ENCODE data around the gene ZNF524. TPM values are rescaled to one million over a fixed set of nuclear protein-coding genes. Genes with fewer than 3 reads are reported as not detected.

The ZNF524 gene
- total RNA-seq, 4 donors from 2014 or later: 20.3 to 33.5 (median 26.4) TPM

- Histone ChIP-seq H3K9me3 (no peaks in the 10 kb centered on the region), H3K27ac (peak overlapping the region in 2 of 4 donors; percentile 90 to 96), H3K4me3 (no peak overlapping the region), H3K4me1 (peaks cover 5 to 89% (median 63%) of the 10 kb centered on the region in 3 donors), H3K36me3 (no peaks in the 10 kb centered on the region), H3K27me3 (no peaks in the 10 kb centered on the region)
- no peak for ATAC-seq
- TF ChIP-seq, protein P1, sequence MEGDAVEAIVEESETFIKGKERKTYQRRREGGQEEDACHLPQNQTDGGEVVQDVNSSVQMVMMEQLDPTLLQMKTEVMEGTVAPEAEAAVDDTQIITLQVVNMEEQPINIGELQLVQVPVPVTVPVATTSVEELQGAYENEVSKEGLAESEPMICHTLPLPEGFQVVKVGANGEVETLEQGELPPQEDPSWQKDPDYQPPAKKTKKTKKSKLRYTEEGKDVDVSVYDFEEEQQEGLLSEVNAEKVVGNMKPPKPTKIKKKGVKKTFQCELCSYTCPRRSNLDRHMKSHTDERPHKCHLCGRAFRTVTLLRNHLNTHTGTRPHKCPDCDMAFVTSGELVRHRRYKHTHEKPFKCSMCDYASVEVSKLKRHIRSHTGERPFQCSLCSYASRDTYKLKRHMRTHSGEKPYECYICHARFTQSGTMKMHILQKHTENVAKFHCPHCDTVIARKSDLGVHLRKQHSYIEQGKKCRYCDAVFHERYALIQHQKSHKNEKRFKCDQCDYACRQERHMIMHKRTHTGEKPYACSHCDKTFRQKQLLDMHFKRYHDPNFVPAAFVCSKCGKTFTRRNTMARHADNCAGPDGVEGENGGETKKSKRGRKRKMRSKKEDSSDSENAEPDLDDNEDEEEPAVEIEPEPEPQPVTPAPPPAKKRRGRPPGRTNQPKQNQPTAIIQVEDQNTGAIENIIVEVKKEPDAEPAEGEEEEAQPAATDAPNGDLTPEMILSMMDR (IDR thresholded peaks at IDR 0.05): peak in 3 of 4 experiments; percentile 15 to 41 (median 19)
- TF ChIP-seq EP300 (IDR thresholded peaks at IDR 0.05): no peak
- WGBS, 2 donors (ENCODE audit: low coverage in 1 of 2): 96% methylated on average over 3 of the region's 6 CpGs; no CpG with 5 or more reads in 1 of the 2 donors
Observed at GRCh38 chr19:55638864-55639359, 38.8 kb downstream of the ZNF524 start.

DNA sequence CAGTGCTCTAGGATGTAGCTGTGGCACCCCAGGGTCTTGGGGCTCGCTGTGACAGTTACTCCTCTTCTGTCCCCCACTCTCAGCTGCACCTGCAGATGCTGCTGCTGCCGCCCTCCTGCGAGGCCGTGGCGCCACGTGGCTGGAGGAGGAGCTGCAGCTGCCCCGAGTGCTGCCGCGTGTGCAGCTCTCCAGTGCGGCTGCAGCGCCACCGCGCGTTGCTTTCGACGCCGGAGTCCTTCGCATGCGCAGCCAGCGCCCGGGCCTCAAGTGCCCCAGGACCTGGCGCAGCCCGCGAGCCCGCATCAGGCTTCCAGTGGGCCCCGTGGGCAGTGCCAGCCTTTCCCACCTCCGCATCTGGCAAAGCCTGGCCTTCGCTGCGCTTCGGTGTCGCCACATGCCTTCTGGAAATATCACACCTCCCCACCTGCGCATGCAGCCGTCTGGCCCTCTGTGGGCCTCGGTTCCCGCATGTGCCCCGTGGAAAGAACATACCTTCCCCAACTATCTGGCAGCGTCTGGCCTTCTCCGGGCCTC lies 40.0 kb downstream of the ZNF524 start:
- Histone ChIP-seq H3K4me1 (peaks cover 5 to 94% (median 66%) of the 10 kb centered on the region in 3 donors), H3K9me3 (no peaks in the 10 kb centered on the region), H3K36me3 (peaks cover 0 to 7% of the 10 kb centered on the region in 2 donors), H3K4me3 (peak overlapping the region; percentile 89 to 95), H3K27me3 (no peaks in the 10 kb centered on the region), H3K27ac (peak overlapping the region; percentile 83 to 96 (median 93))
- TF ChIP-seq POLR2AphosphoS5 (IDR thresholded peaks at IDR 0.05) (no peak), EP300 (IDR thresholded peaks at IDR 0.05) (no peak)
- TF ChIP-seq, protein P1 (IDR thresholded peaks at IDR 0.05): peak in 3 of 4 experiments; percentile 55 to 67 (median 60)
- peak; percentile 26 for ATAC-seq
- no CpG with 5 or more reads among the region's 38 CpGs for WGBS, 2 donors (ENCODE audit: low coverage in 1 of 2)

DNA sequence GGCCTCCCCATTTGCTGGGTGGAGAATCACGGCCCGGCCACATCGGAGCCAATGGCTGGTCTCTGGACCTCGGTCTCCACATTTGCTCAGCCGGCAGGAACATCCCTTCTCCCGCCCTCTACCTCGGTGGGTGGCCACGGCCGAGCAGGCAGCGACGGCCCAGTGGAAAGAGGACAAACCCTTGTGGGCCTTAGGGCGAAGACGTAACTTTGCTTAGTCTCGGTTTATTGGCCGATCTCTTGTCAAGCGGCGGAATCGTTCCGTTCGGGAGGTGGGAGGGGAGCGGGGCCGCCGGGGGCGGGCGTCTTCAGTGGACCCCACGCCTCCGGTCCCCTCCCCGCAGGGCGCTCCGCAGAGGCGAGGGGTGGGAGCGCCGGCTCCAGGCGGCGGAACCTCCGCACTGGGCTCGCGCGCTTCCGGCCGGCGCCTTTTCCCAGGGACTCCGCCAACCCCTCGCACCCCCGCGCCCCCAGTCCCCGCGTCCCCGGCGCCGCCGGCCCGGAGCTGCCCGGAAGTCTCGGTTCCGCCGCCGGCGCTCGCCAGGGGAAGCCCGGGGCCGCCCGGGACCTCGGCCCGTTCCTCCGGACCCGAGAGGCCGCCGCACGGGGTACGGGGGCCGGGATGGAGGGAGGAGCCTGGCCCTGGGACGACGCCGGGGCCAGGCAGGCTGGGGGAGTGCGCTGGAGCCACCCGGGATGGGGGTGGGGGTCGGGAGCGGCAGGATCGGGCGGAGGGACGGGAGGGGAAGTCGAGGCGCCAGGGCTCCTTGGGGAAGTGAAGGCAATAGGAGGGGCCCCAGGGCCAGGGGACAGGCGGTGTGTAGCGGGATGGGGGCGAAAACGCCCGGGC lies 40.7 kb downstream of the ZNF524 start, which contains the start of gene ZNF580:
ZNF580 (plus strand) TSS at position 426 of the 849 bp plus-strand sequence. CDS start 1,507 bp downstream, outside the sequence.
- peak; percentile 72 for ATAC-seq
- H3K4me3 ChIP-seq: peak within 1 kb of the TSS; percentile 89 to 95
- H3K4me1 ChIP-seq: peaks cover 5 to 95% (median 64%) of the 10 kb centered on the region in 3 donors
- WGBS, 2 donors (ENCODE audit: low coverage in 1 of 2): 0% methylated on average over 16 of the region's 89 CpGs; no CpG with 5 or more reads in 1 of the 2 donors
- no peaks in the 10 kb centered on the region for H3K27me3 ChIP-seq
- no peaks in the 10 kb centered on the region for H3K9me3 ChIP-seq
- peaks cover 0 to 14% of the 10 kb centered on the region in 2 donors for H3K36me3 ChIP-seq
- TF ChIP-seq, protein P1 (IDR thresholded peaks at IDR 0.05): no peak
- peak; percentile 10 for TF ChIP-seq POLR2AphosphoS5 (IDR thresholded peaks at IDR 0.05)
- peak; percentile 14 to 30 for TF ChIP-seq POLR2A (IDR thresholded peaks at IDR 0.05)
- H3K27ac ChIP-seq: peak within 1 kb of the TSS; percentile 83 to 96 (median 93)

DNA sequence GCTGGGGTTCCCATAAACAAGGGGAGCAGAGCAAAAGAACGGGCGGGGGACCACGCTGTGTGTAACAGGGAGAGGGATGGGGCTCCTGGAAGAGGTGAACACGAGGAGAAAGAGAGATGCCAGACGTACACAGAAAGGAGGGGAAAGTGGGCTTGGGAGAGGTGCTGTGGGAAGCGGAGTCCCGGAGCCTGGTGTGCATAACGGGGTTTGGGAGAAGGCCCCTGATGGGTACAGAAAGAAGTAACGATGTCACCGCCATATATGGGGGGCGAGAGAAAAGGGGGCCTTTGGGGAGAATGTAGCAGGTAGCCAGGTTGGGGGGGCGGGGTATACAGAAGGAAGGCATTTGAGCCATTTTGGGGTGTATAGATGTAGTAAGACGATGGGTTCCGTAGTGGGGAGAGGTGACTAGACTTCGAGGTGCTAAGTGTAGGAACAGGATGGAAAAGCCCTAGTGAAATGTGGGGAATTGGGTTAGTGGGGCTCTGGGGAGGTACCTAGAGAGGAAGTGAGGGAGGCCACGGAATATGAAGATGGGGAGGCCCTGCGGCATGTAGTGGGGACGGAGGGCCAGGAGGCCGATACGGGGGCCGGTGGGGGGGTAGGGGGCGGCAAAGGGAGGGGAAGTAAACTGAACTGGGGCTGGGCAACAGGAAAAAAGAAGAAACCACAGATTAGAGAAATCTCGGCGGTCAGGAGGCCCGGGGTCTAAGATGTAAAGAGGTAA lies 41.5 kb downstream of the ZNF524 start:
- Histone ChIP-seq H3K27ac (peak overlapping the region; percentile 83 to 96 (median 93)), H3K4me3 (peak overlapping the region; percentile 89 to 95), H3K9me3 (no peaks in the 10 kb centered on the region), H3K36me3 (peaks cover 0 to 19% of the 10 kb centered on the region in 2 donors), H3K27me3 (no peaks in the 10 kb centered on the region), H3K4me1 (peaks cover 3 to 94% (median 56%) of the 10 kb centered on the region in 3 donors)
- WGBS, 2 donors (ENCODE audit: low coverage in 1 of 2): 0 to 2% methylated on average over 2 to 24 of the region's 25 CpGs
- TF ChIP-seq POLR2AphosphoS5 (IDR thresholded peaks at IDR 0.05): no peak
- TF ChIP-seq EP300 (IDR thresholded peaks at IDR 0.05): no peak
- no peak for TF ChIP-seq POLR2A (IDR thresholded peaks at IDR 0.05)
- TF ChIP-seq, protein P1 (IDR thresholded peaks at IDR 0.05): no peak
- ATAC-seq: peak; percentile 3
